T1000 (cell line): Measurements from ENCODE around the gene NOL9.
"Not testable (repeated sequence)": the region's sequence is repeated elsewhere in the genome, so short reads cannot be mapped to it uniquely, and the experiment has no call there.

Experiments used
- DNase-seq: peaks from one replicate; lab custom pipeline; 2025; ENCODE audit warnings: mixed read lengths; lab: John Stamatoyannopoulos, UW

Gene NOL9

DNA sequence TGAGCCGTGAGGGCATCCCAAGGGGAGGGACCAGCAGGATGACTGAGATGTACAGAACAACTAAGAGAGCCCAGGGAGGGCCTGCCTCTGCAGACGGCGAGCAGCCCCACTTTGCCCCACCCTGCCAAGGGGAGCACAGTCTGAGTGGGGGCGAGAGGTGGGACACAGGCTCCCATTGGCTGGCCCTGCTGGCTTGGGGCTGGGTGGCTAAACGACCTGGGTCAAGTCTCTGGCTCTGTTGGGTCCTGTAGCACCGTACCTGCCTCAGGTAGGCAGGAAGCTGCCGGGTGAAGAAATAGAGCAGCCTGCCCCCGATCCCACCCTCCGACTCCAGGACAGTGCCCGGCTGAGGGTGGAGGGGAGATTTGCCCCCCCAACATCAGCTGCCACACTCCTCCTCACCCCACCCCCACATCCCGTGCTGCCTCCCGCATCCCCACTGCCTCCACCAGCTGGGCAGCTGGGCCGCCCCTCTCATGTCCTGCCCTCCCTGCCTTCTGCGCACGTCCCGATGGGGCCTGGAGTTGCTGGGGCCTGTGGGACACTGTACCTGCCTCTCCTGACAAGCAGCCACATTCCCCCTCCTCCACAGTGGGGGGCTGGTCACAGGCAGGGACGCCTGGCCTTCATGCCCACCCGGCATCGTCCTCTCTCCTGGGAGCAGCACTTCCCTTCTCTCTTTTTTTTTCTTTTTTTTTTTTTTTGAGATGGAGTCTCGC is 50.3 kb downstream of the NOL9 start:
- no peak for DNase-seq

DNA sequence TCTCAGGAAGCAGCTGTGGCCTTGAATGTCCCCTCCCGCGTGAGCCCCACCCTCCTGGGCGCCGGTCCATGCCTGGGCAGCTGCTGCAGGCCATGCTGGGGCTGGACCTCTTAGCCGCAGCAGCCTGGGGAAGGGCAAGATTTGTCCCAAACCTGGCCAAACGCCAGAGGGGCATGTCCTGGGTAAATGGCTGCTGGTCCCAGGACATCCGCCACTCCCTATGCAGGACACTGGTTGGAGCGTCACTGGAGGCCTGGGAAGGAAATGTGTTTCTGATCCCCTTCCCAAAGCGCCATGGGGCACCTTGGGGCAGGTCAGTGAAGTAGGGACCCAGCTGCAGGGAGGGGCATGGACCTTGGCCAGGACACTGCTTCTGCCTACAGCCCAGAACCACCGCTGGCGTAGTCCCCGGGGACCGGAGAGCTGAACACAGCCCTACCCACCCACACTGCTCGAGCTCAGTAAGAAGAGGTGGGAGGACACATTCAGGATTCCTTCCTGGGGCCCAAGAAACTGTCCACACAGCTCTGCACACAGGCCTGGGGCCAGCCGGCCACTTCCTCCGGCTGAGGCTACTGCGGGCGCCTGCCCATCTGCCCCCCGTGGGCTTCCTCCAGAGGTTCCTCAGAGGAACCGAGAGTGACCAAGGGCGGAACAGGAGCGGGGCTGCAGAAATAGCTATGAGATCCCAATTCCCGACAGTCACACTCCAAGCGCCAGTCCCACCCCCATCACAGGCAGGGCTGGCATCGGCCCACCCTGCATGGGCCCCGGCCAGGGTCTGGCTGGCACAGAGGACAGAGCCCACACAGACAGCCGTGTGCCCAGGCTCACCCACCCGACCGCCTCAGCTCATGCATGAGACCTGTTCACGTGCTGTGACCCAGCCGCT is 52.1 kb downstream of the NOL9 start:
- DNase-seq: no peak

DNA sequence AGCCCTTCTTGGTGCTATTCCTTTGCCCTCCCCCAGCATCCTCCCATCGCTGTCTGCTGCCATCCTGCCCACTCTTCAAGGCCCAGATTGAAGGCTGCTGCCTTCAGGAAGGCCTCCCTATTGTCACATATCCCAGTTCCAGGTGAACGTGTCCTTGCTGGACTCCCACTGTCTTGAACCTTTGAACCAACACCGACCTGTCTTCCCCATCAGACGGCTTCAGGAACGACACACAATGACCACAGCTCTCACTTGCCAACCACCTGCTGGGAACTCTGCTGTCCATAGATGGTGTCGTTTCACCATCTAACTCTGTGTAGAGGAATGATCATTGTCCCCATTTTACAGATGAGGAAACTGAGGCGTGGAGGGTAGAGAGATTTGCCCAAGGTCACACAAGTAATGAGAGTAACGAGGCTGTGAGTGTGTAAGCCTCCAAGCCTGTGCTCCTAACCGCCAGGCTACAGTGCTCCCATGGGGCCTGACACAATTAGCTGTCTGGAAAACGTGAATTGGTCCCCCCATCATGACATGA is 53.0 kb downstream of the NOL9 start:
- no peak for DNase-seq

DNA sequence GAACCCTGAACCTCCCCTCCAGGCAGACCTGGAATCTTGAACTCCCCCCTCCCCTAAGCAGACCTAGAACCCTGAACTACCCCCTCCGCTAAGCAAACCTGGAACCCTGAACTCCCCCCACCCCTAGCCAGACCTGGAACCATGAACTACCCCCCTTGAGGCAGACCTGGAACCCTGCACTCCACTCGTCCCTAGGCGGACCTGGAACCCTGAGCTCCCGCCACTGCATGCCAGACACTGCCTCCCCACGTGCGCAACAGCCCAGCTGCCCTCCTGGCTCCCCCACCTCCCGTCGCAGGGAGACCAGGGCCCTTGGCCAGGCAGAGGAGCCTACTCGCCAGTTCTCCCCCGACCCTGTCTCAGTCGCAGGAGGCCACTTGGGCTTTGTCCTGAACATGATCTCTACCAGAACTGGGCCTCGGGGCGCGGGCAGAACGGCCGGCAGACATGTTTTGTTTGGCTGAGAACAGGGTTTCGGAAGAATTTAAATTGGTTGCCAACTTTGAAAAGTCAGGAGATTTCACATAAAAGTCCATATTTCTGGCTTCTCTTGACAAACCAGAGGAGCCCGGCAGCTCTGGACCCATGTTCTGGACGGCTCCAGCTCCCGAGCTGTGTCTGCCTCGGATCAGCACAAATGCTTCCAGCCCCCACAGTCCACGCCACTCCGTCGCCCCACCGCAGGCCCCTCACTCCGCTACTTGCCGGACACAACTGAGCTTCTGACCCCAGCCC is 53.6 kb downstream of the NOL9 start:
- DNase-seq: no peak

- no peak for DNase-seq
These were observed 55.0 kb downstream of the NOL9 start for GRCh38 chr1:6499296-6499695.

GRCh38 chr1:6498576-6499111 is 55.7 kb downstream of the NOL9 start:
- DNase-seq: no peak

- DNase-seq: no peak
These were observed 56.3 kb downstream of the NOL9 start for GRCh38 chr1:6497867-6498575.

DNA sequence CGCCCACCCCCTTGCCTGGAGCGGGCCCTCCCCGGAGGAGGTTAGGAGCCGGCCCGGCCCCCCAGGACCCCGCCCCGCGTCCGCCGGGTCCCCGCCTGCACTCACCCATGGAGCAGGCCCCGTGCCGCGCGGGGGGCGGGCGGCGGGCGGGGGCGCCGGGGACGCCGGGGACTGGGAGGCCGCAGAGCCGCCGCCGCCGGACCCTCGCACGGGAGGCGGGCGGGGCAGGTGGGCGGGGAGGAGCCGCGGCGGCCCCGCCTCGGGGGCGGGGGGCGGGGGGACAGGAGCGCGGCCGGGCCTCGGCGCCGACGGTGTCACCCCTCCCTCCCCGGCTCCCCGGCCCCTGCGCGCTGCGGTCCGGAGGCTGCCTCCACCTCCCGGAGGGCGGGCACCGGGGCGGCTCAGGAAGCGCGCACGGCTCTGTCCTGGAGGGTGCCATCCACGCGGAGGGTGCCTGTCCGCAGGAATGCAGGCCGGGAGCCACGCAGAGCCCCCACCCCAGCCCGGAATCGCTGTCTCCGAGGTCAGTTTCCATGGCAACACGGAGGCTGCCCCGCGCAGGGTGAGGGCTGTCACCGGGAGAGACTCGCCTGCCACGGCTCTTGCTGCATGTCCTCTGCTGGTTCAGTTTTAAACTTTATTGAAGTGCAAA is 57.0 kb downstream of the NOL9 start:
- peak; percentile 43 for DNase-seq

DNA sequence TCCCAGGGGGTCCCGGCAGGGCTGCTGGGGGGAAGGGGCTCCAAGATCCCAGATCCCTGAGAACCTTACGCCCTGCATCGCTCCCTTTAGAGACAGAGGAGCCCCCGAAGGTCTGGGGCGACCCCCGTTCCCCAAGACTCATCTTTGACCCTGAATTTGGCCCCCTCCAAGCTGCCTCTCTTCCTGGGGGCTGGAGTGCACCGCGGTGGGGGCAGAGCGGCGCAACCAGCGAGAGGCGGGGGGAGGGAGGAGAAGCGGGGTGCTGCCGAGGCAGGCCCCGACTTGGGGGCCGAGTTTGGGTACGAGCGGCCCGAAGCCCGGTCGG is 57.5 kb downstream of the NOL9 start:
- DNase-seq: no peak

DNA sequence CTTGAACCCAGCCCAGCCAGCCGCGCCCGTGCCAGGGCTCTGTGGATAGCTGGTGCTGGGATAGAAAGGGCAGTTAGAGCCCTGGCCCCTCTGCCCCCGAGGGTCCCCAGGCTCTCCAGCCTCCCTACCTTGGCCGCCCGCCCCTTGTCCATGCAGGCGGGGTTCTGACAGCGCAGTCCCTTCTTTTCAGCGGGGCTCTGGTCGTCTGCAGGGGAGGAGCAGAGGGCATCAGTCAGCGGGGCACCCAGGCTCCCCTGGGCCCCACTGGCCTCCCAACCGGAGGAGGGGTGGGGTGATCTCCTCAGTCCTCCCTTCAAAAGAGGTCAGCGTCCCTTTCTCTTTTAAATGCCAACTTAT is 58.0 kb downstream of the NOL9 start:
- no peak for DNase-seq

DNA sequence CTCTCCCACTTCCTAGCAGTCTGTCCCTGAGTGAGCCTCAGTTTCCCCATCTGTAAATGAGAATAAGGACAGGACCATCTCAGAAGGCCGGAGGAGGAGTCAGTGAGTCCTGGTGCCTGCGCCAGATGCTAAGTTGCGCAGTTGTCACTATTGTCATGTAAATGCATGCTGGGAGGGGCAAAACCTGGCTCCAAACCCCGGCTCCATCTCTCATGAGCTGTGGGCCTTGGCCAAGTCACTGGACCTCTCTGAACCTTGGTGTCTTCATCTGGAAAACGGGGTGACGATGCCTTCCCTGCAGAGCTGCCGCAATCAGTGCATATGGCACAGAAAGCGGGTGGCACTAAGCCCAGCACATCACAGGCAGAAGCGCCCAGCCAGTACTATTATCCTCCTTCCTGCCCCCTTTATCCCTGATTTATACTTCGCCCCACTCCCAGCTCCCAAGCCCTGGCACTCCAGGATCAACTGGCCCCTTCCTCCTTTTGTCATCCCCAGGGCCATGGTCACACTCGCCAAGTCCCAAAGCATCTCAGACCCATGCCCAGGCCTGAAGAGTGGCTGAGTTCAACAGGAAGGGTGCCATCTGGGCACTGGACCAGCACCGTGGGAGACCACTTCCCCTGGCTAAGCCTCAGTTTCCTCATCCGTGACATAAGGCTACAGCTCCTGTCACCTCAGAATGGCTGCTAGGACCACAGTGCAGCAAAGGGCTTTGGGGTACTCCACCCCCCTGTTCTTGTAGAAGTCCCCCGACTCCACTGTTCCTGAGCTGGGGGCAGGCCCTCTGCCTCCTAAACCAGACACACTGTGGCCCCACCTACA is 58.6 kb downstream of the NOL9 start:
- no peak for DNase-seq

DNA sequence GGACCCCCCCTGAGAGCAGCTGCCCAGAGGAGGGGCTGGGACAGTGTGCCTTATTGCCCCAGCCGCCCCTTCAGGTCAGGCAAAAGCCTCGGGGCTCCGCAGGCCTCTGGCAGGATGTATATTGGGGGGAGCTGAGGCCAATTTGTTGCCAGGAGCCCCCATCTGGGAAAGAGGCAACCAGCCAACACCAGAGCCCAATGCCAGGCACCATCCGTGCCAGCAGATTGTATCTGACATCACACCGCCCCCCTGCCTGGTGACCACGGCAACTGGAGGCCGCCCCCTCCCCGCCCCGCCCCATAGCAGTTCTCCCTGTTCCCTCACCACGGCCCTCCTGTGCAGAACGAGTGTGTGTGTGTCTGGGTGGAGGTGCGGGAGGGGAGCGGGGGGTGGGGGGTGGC is 59.3 kb downstream of the NOL9 start:
- DNase-seq: no peak

GRCh38 chr1:6494627-6495026 is 59.7 kb downstream of the NOL9 start:
- DNase-seq: no peak

DNA sequence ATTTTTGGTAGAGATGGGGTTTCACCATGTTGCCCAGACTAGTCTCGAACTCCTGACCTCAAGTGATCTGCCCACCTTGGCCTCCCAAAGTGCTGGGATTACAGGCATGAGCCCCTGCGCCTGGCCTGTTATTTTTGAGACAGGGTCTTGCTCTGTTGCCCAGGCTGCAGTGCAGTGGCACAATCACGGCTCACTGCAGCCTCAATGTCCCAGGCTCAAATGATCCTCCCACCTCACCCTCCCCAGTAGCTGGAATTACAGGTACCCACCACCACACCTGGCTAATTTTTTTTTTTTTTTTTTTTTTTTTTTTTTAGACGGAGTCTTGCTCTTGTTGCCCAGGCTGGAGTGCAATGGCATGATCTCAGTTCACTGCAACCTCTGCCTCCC is 60.5 kb downstream of the NOL9 start:
- DNase-seq: not testable (repeated sequence)

DNA sequence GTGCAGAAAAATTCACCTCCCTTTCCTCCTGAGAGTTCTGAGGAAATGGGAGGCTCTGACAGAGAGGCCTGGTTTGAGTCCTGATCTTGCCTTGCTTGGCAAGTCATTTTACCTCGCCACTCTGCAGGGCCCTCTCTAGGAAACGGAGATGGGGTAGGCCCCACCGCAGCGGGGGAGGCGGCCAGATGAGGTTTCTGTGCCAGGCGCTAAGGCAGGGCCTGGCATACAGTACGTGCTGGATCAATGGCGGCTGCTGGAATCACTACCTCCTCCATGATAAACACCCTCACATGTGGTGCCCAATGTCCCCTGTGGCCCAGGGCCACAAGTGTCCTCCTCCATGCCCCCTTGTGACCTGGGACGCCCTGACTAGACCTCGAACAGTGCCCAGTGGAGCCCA is 62.3 kb downstream of the NOL9 start:
- no peak for DNase-seq

GRCh38 chr1:6491480-6491962 is 62.8 kb downstream of the NOL9 start, which contains the start of gene PLEKHG5:
PLEKHG5 (minus strand) TSS chr1:6491667; CDS start chr1:6477571, 14,096 bp downstream.
- DNase-seq: peak; percentile 71

- DNase-seq: no peak
These were observed 63.2 kb downstream of the NOL9 start for GRCh38 chr1:6491081-6491449.

GRCh38 chr1:6490181-6491080 is 63.9 kb downstream of the NOL9 start:
- DNase-seq: peak; percentile 39

DNA sequence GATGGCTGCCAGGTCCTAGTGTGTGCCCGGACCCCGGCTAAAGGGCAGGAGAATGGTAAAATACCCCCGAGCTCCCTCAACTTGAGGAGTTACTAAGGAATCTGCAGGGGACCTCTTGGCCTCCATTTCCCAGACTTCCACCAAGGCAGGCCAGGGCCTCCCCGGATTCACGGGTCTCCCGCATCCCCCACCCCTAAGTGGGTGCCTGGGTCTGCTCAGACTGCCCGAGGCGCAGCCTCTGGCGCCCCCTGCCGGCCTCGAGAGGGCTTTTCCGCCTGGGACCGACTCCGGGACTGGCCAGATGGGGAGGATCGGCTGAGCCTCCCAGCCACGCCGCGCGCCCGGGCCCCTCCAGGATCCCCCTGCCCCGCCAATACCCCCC is 64.5 kb downstream of the NOL9 start:
- peak; percentile 42 for DNase-seq
